Urothelium cell line (cell line): ENCODE data around the gene OXTR.
"Not testable (repeated sequence)": the region's sequence is repeated elsewhere in the genome, so short reads cannot be mapped to it uniquely, and the experiment has no call there.

Source experiments
- DNase-seq: peaks from one replicate; pipeline ENCODE4 v3.0.0; 2011; ENCODE audit warnings: low spot score, mixed read lengths
- FAIRE-seq: peaks from 2 replicates; lab custom pipeline; 2011; peaks lifted over from hg19 to GRCh38; lab: Jason Lieb, UNC

Gene OXTR

DNA sequence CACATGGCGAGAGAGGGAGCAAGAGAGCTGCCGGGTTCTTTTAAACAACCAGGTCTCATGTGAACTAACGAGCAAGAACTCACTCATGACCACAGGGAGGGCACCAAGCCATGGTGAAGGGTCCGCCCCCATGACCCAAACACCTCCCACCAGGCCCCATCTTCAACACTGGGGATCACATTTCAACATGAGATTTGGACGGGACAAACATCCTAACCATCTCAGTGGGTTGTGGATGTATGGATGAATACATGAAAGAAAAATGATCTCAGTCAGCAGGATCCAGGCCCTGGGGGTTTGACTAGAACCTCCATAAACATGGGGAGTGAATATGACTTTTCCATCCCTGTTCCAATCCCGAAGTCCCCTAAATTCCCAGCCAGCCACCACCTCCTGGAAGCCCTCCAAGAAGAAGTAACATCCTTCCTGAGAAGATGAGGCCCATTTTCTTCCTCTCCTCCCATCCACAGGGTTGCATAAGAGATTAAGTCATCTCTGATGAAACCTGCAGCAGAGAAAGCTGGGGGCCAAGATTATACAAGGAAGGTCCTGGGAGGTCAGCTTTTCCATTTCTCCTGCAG lies 26.3 kb downstream of the OXTR start:
- no peak for FAIRE-seq
- DNase-seq, result no peak

- FAIRE-seq (peak; percentile 44), DNase-seq (peak; percentile 93)
Measured at GRCh38 chr3:8741581-8742261, 27.7 kb downstream of the OXTR start.

- DNase-seq (peak; percentile 94), FAIRE-seq (peak; percentile 74)
Measured at GRCh38 chr3:8739757-8740504, 29.5 kb downstream of the OXTR start.

GRCh38 chr3:8738639-8739038 lies 30.8 kb downstream of the OXTR start:
- FAIRE-seq, result no peak
- no peak for DNase-seq

GRCh38 chr3:8737823-8738222 lies 31.6 kb downstream of the OXTR start:
- DNase-seq, result no peak
- FAIRE-seq, result no peak

- DNase-seq (no peak), FAIRE-seq (no peak)
Measured at GRCh38 chr3:8737301-8737700, 32.1 kb downstream of the OXTR start.

DNA sequence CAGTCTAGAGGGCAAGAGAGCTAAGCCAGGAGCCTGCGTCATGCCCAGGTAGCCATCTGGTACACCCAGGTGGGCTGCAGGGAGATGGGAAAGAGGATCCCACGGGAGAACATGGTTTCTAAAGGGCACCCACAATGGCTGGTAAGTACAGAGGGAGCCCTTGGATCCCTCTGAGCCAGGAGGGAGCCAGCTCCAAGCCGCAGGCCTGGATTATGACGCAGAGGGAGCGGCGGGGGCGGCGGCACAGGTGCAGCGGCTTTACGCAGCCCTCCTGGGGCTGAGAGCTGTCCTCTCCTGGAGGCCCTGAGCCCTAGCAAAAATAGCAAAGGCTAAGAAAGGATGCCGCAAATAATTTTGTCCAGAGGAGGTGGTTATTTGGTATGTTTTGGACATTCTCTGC lies 33.0 kb downstream of the OXTR start:
- DNase-seq, result no peak
- no peak for FAIRE-seq

DNA sequence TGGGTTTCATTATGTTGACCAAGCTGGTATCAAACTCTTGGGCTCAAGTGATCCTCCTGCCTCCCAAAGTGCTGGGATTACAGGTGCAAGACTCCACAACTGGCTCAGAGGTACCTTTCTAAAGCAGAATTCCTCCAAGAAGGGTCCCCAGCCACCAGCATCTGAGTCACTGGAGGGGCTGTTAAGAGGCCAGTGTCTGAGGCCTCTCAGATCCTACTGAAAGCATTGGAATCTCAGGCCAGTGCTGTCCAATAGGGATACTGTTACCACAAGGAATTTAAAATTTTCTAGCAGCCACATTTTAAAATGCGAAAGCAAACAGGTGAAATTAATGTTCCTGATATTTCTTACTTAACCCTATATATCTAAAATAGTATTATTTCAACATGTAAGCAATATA lies 34.5 kb downstream of the OXTR start:
- DNase-seq (no peak), FAIRE-seq (no peak)

GRCh38 chr3:8734137-8734878 lies 35.1 kb downstream of the OXTR start:
- FAIRE-seq, result no peak
- DNase-seq, result no peak

- DNase-seq, result no peak
Measured at GRCh38 chr3:8733332-8734094, 35.9 kb downstream of the OXTR start, which contains the start of gene CAV3. Gene CAV3, plus strand, starts transcription at chr3:8733802. Its CDS starts 75 bp downstream, at chr3:8733877.

GRCh38 chr3:8732413-8732812 lies 37.0 kb downstream of the OXTR start:
- no peak for FAIRE-seq

More at GRCh38 chr3:8733332-8734094, 35.9 kb downstream of the OXTR start, which contains the start of gene CAV3:
- FAIRE-seq, result no peak

DNA sequence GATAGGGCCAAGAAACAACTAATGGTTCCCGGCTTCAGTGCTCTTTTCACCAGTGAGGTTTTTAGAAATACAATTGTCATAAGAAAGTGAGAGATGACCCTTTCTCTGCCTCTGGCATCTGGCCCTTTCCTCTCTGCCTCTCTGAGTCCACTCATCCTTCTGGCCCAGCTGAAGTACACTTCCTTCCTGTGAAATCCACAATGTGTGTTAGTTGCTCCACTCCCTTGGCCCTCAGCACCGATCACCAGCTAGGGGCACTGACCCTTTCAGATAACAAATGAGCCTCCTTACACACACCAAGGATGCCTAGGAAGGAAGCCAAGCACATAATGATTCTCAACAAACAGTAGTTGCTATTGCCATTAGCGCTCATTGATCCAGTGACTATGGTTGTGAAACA lies 38.8 kb downstream of the OXTR start:
- no peak for FAIRE-seq
- DNase-seq, result no peak

More at GRCh38 chr3:8732413-8732812, 37.0 kb downstream of the OXTR start:
- no peak for DNase-seq

GRCh38 chr3:8729479-8729878 lies 39.9 kb downstream of the OXTR start:
- no peak for FAIRE-seq
- DNase-seq, result no peak

- DNase-seq, result no peak
- no peak for FAIRE-seq
Measured at GRCh38 chr3:8727605-8728512, 41.6 kb downstream of the OXTR start.

- no peak for FAIRE-seq
- DNase-seq, result no peak
Measured at GRCh38 chr3:8724108-8724752, 45.2 kb downstream of the OXTR start.

DNA sequence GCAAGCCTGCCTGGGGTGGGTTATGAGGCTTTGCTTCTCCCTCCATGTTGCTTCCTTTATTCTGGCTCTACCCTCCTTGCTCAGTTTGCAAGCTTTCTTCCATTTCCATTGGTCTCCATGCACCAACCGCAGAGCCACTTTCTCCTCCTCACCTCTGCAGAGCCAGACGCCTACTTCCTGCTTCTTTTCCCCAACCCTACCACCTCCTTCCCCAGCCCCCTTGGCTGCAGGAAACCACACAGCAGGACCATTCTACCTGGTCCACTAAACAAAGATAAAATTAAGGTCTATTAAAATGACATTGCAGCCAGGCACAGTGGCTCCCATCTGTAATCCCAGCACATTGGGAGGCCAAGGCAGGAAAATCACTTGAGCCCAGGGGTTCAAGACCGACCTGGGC lies 45.8 kb downstream of the OXTR start:
- DNase-seq (no peak), FAIRE-seq (no peak)

DNA sequence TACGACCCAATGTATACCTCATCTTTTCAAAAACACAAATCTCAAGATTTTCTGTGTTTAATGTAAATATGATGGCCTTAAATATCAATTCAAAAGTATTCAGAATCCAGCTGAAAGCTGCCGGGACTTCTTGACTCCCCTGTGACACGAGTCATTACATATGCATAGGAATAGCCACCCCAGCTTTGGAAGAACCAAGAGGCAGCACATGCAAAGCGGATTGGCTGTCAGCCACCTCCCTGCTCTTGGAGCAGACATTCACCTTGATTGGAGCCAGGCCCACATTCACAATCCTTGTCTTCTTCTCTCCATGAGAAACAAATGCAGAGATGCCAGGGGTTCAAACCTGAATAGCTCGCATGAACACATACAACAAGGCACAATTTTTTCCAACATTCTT lies 46.6 kb downstream of the OXTR start:
- DNase-seq (no peak), FAIRE-seq (no peak)

DNA sequence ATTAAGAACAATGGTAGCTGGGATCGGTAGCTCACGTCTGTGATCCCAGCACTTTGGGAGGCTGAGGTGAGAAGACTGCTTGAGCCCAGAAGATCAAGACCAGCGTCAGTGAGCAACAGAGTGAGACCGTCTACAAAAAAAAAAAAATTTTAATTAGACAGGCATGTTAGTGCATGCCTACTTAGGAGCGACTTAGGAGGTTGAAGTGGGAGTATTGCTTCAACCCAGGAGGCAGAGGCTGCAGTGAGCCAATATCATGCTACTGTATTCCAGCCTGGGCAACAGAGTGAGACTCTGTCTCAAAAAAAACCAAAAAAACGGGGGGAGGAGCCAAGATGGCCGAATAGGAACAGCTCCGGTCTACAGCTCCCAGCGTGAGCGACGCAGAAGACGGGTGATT lies 53.7 kb downstream of the OXTR start:
- not testable (repeated sequence) for DNase-seq, FAIRE-seq
